ENCODE measurements around the gene USP53. TPM values are rescaled to one million over a fixed set of nuclear protein-coding genes. Genes with fewer than 3 reads are reported as not detected.

USP53 gene
- 6.6 to 11.2 TPM (median 8.2 TPM) in 5 replicates for total RNA-seq (2022; extraction: Qiagen RNA extraction)

DNA sequence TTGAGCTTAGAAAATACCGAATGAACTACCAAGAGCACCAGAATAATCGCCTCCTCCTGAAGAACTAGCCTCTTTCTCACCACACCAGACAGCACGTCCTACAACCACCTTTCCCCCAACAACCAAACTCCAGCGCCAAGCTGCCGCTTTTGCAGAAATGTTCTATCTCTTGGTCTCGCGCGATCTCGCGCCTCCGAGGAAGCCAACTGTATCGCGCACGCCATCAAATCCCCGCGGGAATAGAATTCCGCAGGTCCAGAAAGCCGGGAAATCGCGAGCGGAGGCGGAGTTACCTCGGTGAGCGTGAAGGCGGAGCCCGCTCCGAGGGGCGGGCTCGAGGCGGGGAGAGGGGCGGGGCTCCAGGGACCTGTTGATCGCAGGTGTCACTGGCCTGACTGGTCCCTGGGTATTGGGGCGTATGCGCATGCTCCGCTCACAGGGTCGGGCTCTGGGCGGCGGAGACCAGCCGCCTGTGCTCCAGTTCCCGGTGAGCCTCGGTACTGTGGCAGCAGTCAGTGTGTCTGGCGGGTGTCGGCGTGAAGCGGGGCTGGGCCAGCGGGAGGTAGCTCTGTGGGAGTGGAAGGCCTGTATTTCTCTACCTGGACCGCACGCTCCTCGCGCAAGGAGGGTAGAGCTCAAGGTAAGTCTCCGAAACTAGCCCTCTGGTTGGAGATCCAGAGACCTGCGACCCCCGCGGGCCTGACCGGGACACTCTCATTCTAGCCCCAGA is at the start of gene USP53:
TSS of gene USP53 (plus strand) at position 480 of the 730 bp plus-strand sequence. CDS start 27,047 bp downstream, outside the sequence.

DNA sequence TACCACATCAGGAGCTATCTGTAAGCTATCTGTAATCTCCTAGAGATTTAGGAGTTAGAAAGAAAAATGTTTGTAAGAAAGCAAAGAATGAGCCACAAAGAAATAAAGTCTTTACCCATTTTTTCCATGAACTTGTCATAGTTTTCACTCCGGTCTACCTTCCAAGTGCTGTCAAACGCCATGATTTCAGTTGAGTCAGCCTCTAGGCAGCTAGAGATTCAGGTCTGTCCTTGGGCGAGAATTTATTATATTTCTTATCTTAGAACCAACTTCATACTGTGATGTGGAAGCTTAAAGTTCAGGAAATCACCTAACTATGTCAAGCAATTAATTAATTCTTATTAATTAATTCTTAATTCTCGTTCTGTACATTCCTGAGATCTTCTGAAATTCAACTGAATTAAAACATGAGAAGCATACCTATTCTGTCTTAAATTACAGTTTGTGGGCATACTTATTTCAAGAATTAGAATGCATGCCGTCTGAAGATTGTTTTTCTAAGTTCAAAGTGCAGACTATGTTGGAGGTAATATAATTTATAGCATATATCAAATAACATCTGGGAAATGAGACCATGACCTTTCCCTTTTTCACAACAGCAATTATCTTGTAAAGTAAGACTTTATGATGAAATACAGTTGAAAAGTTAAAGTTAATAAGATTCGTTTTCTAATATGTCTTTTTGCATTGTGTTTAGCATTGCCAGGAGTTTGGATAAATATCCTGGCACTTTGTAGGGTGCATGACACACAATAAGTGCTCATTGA is 109.6 kb downstream of the USP53 start, which contains the start of gene FABP2:
TSS of gene FABP2 (minus strand) at position 218 of the 767 bp plus-strand sequence. CDS start at position 182, 36 bp downstream.

Other genes starting within 250 kb of the USP53 start
- gene MYOZ2, start 76.9 kb upstream of the USP53 start, total RNA-seq (2022; extraction: Qiagen RNA extraction): not detected in 5 replicates
- not detected in 5 replicates for gene FABP2, start 109.4 kb downstream of the USP53 start, total RNA-seq (2022; extraction: Qiagen RNA extraction)